GM19023 (cell line): ENCODE data around the gene CDK17.
A peak's percentile ranks its signal among the peaks of the same experiment; 100 is the strongest.
"Not testable (repeated sequence)": the region's sequence is repeated elsewhere in the genome, so short reads cannot be mapped to it uniquely, and the experiment has no call there.

Experiments
- ATAC-seq: cut with Tn5 transposase; IDR thresholded peaks from one replicate; pipeline ENCODE4 v1.9.1; 2021; ENCODE audit warnings: mild to moderate bottlenecking, moderate library complexity; ENCODE audit not compliant: unreplicated experiment

CDK17 gene

DNA sequence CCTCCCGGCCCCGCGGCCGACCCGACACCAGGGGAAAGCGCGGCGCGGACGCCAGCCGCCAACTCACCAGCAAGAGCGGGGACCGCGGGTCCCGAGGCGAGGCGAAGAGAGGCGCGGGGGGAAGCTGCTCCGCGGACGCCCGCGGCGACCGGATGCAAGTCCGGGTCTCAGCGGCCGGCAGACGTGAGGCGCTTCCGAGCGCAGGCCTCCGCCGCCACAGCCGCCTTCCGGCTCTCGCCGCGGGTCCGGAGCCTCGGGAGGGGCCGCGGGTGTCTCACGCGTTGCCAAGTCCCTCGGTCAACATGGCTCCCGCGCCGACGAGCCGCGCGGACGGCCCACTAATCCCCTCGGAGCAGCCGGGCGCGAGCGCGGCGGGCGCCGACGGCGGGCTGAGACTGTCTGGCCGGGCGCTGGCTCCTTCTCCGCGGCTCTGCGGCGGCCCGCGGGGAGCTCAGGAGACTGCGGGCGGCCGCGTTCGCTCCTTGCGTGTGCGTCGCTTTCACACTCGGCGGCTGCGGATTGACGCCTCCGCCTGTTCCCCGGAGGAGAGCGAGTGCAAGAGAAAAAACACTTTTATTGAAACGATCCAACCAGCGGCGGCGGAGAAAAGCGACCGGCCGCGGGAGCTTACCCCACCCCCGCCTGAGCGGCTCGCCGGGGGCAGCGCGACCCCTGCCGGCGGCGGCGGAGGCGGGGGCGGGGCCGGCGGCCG is at the start of gene CDK17:
Gene CDK17 (minus strand): TSS at position 521 of the 712 bp plus-strand sequence. CDS start 65,603 bp downstream, outside the sequence.
- ATAC-seq: peak; percentile 58

DNA sequence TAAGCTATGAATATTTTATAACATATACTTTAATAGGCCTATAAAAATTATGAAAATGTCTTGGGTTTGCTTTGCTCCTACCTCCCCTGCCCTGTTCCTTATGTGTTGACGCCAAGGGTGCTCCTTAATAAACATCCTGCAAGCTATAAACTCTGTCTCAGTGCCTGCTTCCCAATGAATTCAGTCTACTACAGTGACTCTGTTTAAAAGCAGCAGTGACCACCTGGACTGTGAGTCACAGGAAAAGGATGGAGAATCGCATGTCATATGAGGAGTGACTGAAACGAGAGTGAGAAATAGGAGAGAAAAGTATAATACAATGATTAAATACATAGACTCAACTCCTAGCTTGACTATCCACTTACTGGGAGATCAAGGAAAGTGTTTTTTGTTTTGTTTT is 48.1 kb upstream of the CDK17 start:
- ATAC-seq: no peak

DNA sequence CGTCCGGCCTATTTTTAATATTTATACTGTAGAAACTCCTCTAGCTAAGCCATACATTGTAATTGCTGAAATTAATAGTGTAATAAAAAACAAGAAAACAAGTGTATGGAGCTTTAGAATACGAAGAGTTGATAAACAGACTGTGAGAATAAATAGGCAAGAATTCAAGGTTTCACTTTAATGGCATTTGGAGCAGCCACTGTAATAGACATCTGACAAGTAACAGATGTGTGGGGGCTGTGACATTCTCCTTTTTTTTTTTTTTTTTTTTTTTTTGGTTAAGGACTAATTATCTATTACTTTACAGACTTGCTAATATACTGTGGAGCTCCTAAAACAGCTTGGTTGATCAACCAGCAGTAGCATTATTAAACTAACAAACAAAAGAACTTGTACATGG is 47.0 kb upstream of the CDK17 start:
- no peak for ATAC-seq

DNA sequence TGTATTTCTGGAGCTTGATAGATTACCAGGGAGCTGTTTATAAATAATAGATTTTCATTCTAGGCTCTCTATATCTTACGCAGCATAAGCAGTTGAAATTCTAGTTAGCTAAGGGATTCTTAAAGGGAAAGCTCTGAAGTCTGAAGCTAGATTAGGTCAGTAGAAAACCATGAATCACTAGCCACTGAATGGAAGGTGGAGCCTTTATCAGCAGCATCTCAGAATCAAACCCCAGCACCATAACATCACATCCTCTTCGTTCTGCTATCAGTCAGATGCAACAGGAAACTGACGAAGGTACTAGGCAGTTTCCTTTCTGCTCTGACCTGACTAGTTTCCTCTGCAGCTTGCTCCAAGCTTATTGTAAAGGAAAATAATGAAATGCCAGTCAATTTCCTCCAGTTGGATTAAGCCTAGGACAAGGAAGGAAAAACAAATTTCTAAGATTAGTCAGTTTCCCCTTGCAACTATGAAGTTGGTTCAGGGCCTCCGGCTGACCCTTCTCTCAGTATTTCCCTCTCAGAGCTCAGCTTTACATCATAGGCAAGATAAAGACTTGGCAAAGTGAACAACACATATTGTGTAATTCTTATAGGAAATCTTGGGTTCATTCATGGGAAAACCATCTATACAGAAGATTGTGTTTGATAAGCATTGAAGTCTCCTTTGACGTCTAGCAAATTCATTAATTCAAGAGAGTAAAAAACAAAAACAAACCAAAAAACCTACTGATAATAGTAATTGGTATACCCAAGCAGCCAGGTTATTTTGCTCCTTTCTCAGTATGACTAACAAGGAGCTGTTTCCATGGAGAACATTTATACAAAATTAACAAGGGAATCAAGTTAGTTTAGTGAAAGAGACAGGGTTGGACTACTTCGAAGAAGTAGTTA is 45.7 kb upstream of the CDK17 start:
- peak; percentile 91 for ATAC-seq

DNA sequence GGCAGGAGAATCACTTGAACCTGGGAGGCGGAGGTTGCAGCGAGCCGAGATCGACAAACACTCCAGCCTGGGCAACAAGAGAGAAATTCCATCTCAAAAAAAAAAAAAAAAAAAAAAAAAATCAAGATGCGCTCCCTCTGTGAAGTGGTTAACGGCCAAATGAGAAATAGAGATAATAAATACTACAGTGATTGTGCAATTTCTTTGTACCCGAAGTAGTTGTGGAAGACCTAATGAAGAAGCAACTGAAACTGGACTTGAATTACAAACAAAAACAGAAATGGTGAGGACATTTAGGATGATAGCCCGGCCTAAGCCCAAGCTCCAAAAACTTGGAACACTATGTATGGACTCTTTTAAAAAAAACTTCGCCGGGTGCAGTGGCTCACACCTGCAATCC is 44.2 kb upstream of the CDK17 start:
- no peak for ATAC-seq

DNA sequence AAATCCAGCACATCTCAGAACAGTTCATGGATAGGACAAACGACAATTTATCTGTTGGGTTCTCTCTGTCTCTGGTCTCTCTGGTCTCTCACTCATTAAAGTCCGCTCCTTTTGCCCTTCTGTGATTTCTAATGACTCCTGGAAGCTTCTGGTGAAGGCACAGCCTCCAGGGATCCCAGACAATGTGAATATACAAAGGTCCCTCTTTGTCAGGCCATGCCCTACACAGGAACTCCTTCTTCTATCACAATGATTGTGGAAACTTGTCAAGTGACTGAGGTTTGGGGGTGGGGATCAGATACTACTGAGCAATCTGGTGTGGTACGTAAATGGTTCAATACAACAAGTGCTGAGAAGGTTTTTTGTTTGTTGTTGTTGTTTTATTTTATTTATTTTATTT is 42.7 kb upstream of the CDK17 start:
- no peak for ATAC-seq

DNA sequence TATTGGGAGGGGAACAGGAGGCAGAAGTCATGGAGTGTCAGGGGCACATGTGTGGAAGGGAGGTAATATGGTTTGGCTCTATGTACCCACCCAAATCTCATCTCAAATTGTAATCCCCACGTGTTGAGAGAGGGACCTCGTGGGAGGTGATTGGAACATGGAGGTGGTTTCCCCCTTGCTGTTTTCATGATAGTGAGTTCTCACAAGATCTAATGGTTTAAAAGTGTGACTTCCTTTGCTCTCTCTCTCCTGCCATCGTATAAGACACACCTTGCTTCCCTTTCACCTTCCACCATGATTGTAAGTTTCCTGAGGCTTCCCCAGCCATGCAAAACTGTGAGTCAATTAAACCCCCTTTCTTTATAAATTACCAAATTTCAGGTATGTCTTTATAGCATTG is 41.6 kb upstream of the CDK17 start:
- no peak for ATAC-seq

DNA sequence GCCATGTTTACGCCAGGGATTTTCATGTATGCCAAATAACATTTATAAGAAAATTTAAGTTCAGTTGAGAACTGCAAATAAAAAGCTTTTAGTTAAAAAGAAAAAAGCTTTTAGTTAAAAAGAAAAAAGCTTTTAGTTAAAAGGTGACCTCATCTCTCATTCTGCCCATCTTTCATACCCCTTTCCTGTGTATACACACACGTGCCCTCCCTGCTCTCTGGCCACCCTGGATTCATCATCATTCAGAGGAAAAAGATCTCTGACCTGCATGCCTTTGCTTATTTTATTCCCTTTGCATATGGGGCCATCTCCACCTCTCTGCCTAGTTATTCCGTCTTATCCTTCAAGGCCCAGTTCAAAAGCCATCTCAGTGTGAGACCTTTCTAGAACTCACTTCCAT is 38.1 kb upstream of the CDK17 start:
- no peak for ATAC-seq

DNA sequence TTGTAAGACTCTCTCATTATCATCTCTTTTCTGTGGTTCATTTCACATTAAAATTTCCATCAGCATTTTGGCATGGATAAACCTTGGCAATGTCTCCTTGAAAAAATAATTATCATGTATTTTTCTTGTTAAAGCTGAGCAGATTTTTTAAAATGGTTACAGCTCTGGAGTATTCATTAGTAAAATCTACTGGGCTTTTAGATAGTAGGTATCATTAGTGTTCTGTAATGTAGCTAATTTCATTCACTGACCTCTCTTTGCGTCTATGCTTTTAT is 36.9 kb upstream of the CDK17 start:
- no peak for ATAC-seq

DNA sequence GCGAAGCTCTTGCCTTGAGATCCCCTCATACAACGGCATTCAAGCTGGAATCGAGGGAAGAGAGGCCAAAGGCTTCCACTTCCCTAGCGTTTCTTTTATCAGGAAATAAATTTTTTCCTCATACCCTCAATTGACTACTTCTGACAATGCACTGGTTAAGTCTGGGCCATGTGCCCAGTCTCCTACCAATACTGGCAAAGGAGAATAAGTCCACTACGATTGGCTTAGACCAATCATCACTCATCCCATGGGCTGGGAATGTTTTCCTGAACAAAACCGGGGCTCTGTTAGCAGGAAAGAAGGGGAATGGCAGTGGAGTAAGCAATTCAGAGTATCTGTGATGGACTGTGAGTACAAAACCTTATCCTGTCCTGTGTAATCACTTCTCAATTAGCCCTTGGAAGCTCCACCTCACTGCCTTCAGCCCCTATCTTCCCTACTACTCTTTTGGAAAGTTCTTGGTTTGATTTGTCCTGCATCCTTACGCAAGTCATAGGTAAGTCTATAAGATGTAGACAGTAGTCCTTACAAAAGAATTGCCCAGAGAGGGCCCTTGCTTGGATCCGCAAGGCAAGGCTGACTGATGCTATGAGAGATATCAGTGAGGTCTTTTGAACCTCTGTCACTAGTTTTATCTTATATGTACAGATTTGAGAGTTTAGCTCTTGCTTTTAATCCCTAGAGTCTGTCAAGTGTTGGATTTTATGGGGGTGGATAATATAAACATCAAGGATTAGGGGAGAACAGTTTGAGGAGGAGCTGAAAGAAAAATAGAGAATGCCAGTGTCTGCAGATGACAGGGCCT is 36.3 kb upstream of the CDK17 start:
- no peak for ATAC-seq

DNA sequence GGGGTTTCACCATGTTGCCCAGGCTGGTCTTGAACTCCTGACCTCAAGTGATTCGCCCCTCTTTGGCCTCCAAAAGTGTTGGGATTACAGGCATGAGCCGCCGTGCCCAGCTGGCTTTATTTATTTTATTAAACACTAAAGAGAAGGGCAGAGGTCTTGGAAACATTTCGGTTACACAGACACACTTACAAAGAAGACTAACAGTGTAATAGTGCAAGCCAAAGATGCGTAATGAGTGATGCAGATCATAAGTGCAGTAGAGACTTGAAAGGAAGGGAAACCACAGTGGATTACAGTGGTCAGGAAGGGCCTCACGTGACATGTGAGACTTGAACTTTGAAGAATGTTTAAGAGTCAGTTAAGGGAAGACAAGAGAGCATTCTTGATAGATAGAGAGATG is 33.9 kb upstream of the CDK17 start:
- no peak for ATAC-seq

DNA sequence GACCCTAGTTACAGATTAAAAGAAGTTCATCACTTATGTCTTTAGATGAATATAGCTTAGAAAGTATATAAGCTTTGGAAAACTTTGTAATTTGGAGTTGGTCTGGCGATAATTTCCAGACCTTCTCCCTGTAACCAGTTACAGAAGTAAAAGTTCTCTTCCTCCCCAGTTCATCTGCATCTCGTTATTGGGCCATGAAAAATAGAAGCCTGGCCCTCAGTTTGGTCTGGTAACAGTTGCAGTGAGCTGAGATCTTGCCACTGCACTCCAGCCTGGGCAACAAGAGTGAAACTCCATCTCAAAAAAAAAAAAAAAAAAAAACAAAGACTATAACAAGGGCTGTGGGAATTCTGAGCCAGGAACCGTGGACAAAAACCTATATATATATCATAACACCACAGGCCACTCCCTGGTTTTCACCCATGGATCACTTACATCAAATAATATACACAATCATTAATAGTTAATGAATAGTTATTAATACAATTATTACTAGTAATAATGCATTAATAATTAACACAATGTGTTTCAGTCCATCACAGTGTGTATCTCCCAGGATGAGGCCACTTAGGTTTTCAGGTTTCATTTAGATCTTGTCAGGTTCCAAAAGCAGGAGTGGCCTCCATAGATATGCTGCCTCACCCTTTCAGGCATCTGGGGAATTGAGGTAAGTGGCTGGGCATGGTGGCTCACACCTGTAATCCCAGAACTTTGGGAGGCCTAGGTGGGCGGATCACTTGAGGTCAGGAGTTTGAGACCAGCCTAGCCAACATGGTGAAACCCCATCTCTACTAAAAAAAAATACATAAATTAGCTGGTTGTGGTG is 32.5 kb upstream of the CDK17 start:
- not testable (repeated sequence) for ATAC-seq

DNA sequence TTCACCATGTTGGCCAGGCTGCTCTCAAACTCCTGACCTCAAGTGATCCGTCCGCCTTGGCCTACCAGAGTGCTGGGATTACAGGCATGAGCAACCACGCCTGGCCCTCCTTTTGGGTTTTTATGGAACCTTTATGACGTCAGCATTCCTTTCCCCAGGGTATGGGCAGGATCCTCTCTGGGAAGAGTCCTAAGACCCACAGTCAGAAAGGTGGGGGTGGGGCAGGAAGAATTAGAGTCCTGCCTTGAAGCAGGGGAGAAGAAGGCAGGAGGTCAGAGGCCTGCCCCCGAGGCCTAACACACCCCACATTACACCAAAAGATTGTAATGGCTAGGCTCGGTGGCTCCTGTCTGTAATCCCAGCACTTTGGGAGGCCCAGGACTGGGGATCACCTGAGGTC is 30.8 kb upstream of the CDK17 start:
- no peak for ATAC-seq

DNA sequence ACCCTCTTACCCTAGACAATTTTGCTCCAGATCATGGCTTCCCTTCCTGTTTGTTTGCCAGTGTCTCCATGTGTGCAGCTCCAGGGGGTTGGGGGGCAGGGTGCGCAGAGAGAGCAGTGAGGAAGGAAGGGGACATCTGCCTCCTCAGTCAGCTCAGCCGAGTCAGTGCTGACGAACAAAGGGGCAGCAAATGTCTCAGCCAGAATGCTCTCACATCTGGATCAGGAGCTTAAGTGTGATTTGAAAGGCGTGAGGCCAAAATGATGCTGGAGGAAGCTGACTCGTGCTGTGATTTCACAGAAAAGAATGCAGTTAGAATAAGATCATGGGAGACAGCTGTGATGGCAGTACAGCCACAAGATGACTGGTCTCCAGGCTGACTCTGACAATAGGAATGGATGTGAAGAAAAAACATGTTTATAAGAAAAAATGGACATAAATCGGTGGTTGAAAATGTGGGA is 27.1 kb upstream of the CDK17 start:
- ATAC-seq: no peak

DNA sequence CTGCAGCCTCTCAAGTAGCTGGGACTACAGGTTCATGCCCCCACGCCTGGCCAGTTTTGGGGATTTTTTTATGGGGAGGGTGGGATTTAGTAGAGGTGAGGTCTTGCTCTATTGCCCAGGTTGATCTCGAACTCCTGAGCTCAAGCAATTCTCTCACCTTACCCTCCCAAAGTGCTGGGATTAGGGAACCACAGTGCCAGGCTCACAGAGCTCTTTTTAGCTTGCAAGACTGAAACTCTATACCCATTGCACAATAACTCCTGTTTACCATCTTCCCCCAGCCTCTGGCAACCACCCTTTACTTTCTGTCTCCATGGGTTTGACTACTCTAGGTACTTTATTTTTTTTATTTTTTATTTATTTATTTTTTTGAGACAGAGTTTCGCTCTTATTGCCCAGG is 25.7 kb upstream of the CDK17 start:
- no peak for ATAC-seq

DNA sequence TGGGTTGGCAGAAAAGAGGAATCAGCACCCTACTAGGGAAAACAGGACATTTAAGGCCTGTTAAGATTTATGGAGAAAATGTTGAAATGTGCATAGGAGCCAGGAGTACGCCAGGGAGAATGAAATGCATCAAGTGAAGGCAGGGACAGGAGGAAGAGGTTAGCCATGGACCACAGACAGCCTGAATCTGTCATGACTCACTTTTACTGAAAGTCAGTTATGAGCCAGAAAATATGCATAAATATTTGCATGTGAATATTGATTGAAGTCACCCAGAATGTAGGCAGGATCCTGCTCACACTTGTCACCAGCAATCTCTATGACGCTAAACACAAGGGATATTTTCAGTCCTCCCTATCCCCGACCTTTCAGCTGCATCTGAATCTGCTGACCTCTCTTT is 25.1 kb upstream of the CDK17 start:
- no peak for ATAC-seq

DNA sequence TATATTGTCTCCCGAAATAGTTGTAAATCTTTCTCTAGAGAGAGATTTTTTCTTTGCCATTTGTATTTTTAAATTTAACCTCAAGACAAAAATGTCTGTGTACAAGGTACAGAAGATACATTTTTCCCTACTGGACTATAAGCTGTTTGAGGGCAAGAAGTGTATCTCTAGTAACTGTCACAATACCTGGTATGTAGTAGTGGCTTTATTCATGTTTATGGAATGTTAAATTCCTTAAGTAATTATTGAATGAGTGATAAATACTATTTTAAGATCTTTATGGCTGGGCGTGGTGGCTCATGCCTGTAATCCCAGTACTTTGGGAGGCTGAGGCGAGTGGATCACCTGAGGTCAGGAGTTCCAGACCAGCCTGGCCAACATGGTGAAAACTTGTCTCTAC is 24.4 kb upstream of the CDK17 start:
- ATAC-seq: no peak

DNA sequence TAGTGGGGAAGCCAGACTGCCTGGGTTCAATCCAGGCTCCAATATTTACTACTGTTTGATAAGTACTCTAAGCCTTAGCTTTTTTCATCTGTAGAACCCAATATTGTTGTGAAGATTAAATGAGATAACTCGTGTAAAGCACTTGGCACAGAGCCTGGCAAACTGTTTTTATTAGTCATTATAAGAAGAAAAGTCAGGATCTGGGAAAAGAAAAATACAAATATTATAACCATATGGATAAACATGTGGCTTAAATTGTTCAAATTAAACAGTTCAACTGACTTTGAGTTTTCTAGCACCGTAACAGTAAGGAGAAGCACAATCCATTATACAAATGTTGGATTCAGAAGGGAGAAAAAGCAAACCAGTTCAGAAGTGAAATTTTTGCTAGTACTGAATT is 22.0 kb upstream of the CDK17 start:
- no peak for ATAC-seq

DNA sequence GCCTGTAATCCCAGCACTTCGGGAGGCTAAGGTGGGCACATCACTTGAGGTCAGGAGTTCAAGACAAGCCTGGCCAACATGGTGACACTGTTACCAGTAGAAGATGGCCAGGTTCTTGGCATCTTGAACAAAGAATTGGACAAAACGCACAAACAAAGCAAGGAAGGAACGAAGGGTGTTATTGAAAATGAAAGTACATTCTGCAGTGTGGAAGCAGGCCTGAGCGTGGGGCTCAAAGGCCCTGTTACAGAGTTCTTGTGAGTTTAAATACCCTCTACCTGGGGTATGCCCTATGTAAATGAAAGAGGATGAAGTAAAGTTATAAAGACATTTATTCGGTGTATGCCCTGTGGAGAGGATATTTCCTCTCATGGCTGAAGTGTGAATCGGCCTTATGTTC is 20.8 kb upstream of the CDK17 start:
- ATAC-seq: no peak

DNA sequence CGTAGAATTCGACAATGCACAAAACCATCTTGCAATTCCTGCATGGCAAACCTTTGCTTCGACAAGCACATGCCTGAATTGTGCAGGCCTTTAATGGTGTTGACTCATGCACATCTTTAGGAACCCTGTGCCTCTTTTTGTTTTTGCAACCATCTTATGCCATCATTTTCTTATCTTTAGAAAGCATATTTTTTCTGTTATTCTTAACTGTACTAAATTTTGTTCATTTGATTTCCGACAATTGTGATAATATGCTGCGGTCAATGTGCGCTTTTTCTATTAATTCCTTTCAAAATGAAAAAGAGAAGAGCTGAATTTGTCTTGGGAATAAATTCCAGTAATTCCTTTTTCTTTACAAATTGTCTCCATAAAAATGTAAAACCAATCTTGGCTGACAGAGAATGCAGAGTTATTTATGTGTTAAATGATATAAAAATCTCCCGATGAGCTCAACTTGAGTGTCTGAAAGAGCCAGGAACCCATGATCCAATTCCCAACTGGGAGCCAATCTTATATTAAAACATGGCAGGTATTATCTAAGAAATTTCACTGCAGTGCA is 20.1 kb upstream of the CDK17 start:
- ATAC-seq: no peak
